AG10803 (cell line): Measurements from ENCODE around the gene PLPP3.

Experiments used
- DNase-seq: peaks from one replicate; pipeline ENCODE4 v3.0.0; 2010; ENCODE audit warnings: low read depth
- H3K4me3 ChIP-seq: 2 replicates; pipeline ENCODE4 v1.5.1; 2011; ENCODE audit warnings: mild to moderate bottlenecking, low read length, control low read depth
- TF ChIP-seq, protein P1 (sequence below): conservative IDR thresholded peaks from 2 replicates; pipeline ENCODE4 v1.5.1; 2011; ENCODE audit warnings: mild to moderate bottlenecking, low read length, control low read depth, inconsistent platforms

Gene PLPP3

DNA sequence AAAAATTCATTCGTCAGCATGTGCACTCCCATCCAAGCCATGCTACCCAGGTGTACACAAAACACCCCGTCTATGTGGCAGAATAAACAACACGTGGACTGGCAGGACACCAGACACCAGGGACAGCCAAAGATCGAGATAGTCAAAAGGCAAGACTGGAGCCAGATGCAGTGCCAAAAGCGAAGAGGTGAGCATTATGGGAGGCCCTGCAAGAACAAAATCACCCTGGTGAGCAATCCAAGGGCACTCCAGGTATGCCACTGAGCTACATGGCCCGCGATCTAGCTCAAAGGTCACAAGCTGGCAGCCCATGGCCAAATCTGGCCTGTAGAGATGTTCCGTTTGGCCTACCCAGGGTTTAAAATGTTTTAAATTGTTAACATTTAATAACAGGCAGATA, 33.7 kb downstream of the PLPP3 start:
- no peak overlapping the region for H3K4me3 ChIP-seq
- no peak for DNase-seq
- TF ChIP-seq, protein P1, sequence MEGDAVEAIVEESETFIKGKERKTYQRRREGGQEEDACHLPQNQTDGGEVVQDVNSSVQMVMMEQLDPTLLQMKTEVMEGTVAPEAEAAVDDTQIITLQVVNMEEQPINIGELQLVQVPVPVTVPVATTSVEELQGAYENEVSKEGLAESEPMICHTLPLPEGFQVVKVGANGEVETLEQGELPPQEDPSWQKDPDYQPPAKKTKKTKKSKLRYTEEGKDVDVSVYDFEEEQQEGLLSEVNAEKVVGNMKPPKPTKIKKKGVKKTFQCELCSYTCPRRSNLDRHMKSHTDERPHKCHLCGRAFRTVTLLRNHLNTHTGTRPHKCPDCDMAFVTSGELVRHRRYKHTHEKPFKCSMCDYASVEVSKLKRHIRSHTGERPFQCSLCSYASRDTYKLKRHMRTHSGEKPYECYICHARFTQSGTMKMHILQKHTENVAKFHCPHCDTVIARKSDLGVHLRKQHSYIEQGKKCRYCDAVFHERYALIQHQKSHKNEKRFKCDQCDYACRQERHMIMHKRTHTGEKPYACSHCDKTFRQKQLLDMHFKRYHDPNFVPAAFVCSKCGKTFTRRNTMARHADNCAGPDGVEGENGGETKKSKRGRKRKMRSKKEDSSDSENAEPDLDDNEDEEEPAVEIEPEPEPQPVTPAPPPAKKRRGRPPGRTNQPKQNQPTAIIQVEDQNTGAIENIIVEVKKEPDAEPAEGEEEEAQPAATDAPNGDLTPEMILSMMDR, result no peak

GRCh38 chr1:56543783-56544612, 35.4 kb downstream of the PLPP3 start:
- H3K4me3 ChIP-seq, result no peak overlapping the region
- DNase-seq, result no peak
- TF ChIP-seq, protein P1, result no peak

DNA sequence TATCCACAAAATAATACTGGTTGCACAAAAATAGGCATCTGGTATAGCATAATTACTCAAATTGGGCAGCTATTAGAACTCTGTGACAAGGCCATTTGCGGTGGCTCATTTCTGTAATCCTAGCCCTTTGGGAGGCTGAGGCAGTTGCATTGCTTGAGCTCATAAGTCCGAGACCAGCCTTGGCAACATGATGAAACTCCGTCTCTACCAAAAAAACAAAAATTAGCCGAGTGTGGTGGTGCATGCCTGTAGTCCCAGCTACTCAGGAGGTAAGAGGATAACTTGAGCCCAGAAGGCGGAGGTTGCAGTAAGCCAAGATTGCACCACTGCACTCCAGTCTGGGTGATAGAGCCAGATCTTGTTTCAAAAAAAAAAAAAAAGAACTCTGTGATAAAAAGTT, 36.7 kb downstream of the PLPP3 start:
- H3K4me3 ChIP-seq, result no peak overlapping the region
- no peak for DNase-seq
- TF ChIP-seq, protein P1, result no peak

GRCh38 chr1:56541408-56541807, 38.0 kb downstream of the PLPP3 start:
- no peak for DNase-seq

GRCh38 chr1:56540467-56540866, 38.9 kb downstream of the PLPP3 start:
- H3K4me3 ChIP-seq, result no peak overlapping the region
- TF ChIP-seq, protein P1, result no peak
- DNase-seq, result peak; percentile 43

More at GRCh38 chr1:56541408-56541807, 38.0 kb downstream of the PLPP3 start:
- TF ChIP-seq, protein P1, result no peak
- no peak overlapping the region for H3K4me3 ChIP-seq

- TF ChIP-seq, protein P1, result no peak
- DNase-seq, result no peak
- no peak overlapping the region for H3K4me3 ChIP-seq
Observed at GRCh38 chr1:56539520-56539931, 39.8 kb downstream of the PLPP3 start.

DNA sequence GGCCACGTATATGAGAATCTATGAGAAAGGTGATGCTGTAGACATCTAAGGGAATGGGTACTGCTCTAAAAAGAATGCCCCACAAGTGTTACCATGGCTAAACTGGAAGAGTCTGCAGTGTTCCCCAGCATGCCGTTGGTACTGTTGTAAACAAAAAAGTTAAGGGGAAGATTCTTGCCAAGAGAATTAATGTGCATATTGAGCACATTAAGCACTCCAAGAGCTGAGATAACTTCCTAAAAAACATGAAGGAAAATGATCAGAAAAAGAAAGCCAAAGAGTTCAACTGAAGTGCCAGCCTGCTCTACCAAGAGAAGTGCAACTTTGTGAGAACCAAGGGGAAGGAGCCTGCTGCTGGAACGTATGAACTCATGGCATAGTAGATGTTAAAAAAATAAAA, 40.8 kb downstream of the PLPP3 start:
- H3K4me3 ChIP-seq, result no peak overlapping the region
- TF ChIP-seq, protein P1, result no peak
- no peak for DNase-seq
